Amygdala (tissue), 56 donors: ENCODE results near the gene ERV3-1.
"Not testable (repeated sequence)": the region's sequence is repeated elsewhere in the genome, so short reads cannot be mapped to it uniquely, and the experiment has no call there.

Source experiments
- DNase-seq, 56 donors: peaks; one replicate each; lab custom pipeline; 2025; lab: John Stamatoyannopoulos, UW

ERV3-1 gene

GRCh38 chr7:64945503-64946175, 60.8 kb downstream of the ERV3-1 start:
- no peak for DNase-seq

DNA sequence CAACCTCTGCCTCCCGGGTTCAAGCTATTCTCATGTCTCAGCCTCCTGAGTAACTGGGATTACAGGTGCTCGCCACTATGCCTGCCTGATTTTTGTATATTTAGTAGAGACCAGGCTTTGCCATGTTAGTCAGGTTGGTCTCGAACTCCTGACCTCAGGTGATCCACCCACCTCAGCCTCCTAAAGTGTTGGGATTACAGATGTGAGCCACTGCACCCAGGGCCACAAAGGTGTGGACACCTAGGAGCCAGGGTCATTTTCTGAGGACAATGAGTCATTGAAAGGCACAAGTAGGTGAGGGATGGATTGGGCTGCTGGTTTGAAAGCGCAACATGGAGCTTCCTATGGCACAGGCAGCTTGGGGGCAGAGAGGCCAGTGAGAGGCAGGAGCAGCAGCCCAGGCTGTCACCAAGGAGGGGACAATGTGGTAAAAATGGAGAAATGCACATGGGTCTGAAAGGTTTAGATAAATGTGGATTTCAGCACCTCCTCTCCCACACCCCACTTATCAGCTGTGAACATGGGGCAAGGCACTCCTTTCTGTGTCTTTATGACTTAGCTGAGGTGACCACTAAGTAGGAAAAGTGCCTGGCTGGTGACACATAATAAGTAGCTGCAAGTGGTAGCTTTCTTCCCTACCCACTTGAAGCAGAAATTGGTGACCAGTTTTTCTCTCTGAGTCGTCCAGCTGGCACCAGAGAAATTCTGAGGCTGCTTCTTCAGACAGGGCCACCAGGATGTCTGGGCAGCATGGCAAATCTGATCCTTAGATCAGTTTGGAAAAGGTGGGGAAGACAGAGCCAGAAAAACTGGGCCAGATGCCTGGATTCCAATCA, 61.6 kb downstream of the ERV3-1 start:
- not testable (repeated sequence) for DNase-seq
